ENCODE results near the gene PRPF31.

DNA sequence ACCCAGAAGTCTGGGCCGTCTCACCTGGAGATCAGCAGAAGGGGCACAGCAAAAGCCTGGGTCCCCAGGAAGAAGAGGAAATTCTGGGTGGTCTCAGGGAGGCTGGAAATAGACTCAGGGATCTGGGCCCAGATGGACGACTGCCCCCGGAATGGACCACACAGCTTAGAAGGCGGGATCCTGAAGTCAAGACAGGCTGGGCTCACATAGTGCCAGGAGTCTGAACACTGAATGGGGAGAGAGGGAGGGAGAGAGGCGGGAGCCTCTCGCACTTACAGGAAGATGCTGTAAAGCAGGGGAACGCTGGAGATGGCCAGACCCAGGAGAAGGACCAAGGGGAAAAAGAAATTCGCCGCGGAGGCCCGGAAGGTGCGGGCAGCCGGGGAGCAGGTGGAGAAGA lies 45.3 kb downstream of the PRPF31 start:
- TF ChIP-seq, protein P1, sequence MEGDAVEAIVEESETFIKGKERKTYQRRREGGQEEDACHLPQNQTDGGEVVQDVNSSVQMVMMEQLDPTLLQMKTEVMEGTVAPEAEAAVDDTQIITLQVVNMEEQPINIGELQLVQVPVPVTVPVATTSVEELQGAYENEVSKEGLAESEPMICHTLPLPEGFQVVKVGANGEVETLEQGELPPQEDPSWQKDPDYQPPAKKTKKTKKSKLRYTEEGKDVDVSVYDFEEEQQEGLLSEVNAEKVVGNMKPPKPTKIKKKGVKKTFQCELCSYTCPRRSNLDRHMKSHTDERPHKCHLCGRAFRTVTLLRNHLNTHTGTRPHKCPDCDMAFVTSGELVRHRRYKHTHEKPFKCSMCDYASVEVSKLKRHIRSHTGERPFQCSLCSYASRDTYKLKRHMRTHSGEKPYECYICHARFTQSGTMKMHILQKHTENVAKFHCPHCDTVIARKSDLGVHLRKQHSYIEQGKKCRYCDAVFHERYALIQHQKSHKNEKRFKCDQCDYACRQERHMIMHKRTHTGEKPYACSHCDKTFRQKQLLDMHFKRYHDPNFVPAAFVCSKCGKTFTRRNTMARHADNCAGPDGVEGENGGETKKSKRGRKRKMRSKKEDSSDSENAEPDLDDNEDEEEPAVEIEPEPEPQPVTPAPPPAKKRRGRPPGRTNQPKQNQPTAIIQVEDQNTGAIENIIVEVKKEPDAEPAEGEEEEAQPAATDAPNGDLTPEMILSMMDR (IDR thresholded peaks at IDR 0.05) = no peak
- no peak for TF ChIP-seq POLR2A (IDR thresholded peaks at IDR 0.05)
- TF ChIP-seq EP300 (IDR thresholded peaks at IDR 0.05) = no peak
- TF ChIP-seq POLR2AphosphoS5 (IDR thresholded peaks at IDR 0.05) = no peak
